ENCODE results near the gene NCBP2L.

Gene NCBP2L

GRCh38 chrX:107733686-107734085 is 43.8 kb upstream of the NCBP2L start:
- H3K9me2 ChIP-seq (replicated peaks; ENCODE audit: control insufficient read depth, low read length), result no peaks in the 10 kb centered on the region
- no peak overlapping the region for H3K27ac ChIP-seq (ENCODE audit: low read depth, low read length)
- H3K27me3 ChIP-seq (ENCODE audit: control insufficient read depth, low read length), result no peaks in the 10 kb centered on the region
- H3K4me3 ChIP-seq (ENCODE audit: low read length), result no peak overlapping the region
- no peaks in the 10 kb centered on the region for H4K20me1 ChIP-seq (ENCODE audit: control insufficient read depth, insufficient read depth, low read depth, low read length)
- H3K4me2 ChIP-seq (ENCODE audit: low read length), result no peak overlapping the region
- H3K79me2 ChIP-seq (ENCODE audit: control insufficient read depth, low read length), result no peaks in the 10 kb centered on the region
- H3F3A ChIP-seq (ENCODE audit: control insufficient read depth, insufficient read depth), result no peaks in the 10 kb centered on the region
- H3K36me3 ChIP-seq (ENCODE audit: control insufficient read depth, low read length), result no peaks in the 10 kb centered on the region
- peaks cover 14% of the 10 kb centered on the region for H3K4me1 ChIP-seq (ENCODE audit: control insufficient read depth, low read length)
- no peaks in the 10 kb centered on the region for H3K9me3 ChIP-seq (ENCODE audit: control insufficient read depth, insufficient read depth, low read length)
- no peak for TF ChIP-seq EZH2phosphoT487 (IDR thresholded peaks at IDR 0.05; ENCODE audit: borderline replicate concordance, low read length)
- TF ChIP-seq, protein P1, sequence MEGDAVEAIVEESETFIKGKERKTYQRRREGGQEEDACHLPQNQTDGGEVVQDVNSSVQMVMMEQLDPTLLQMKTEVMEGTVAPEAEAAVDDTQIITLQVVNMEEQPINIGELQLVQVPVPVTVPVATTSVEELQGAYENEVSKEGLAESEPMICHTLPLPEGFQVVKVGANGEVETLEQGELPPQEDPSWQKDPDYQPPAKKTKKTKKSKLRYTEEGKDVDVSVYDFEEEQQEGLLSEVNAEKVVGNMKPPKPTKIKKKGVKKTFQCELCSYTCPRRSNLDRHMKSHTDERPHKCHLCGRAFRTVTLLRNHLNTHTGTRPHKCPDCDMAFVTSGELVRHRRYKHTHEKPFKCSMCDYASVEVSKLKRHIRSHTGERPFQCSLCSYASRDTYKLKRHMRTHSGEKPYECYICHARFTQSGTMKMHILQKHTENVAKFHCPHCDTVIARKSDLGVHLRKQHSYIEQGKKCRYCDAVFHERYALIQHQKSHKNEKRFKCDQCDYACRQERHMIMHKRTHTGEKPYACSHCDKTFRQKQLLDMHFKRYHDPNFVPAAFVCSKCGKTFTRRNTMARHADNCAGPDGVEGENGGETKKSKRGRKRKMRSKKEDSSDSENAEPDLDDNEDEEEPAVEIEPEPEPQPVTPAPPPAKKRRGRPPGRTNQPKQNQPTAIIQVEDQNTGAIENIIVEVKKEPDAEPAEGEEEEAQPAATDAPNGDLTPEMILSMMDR (IDR thresholded peaks at IDR 0.05; ENCODE audit: low read depth, low read length, poor library complexity, severe bottlenecking), result no peak

DNA sequence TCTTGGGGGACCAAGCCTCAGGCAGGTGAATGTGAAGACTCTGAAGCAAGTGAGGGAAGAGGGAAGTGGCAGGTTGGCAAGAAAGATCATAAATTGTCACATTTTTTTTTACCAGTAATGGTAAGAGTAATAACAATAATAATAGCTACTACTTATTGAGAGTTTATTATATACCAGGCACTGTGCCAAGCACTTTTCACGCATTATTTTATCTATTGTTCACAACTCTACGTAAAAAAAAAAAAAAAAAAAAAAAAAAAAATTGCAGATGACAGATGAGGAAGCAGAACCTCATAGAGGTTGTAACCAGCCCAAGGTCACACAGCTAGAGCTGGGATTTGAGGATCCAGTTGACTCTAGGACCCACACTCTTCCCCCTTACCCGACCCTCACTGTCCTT is 42.9 kb upstream of the NCBP2L start:
- Histone ChIP-seq H3K79me2 (ENCODE audit: control insufficient read depth, low read length) (no peaks in the 10 kb centered on the region), H3K4me2 (ENCODE audit: low read length) (no peak overlapping the region), H3F3A (ENCODE audit: control insufficient read depth, insufficient read depth) (no peaks in the 10 kb centered on the region), H3K9me3 (ENCODE audit: control insufficient read depth, insufficient read depth, low read length) (no peaks in the 10 kb centered on the region), H3K36me3 (ENCODE audit: control insufficient read depth, low read length) (no peaks in the 10 kb centered on the region), H4K20me1 (ENCODE audit: control insufficient read depth, insufficient read depth, low read depth, low read length) (no peaks in the 10 kb centered on the region), H3K4me1 (ENCODE audit: control insufficient read depth, low read length) (peaks cover 14% of the 10 kb centered on the region), H3K27me3 (ENCODE audit: control insufficient read depth, low read length) (no peaks in the 10 kb centered on the region), H3K9me2 (replicated peaks; ENCODE audit: control insufficient read depth, low read length) (no peaks in the 10 kb centered on the region), H3K4me3 (ENCODE audit: low read length) (no peak overlapping the region), H3K27ac (ENCODE audit: low read depth, low read length) (no peak overlapping the region)
- no peak for TF ChIP-seq EZH2phosphoT487 (IDR thresholded peaks at IDR 0.05; ENCODE audit: borderline replicate concordance, low read length)
- TF ChIP-seq, protein P1 (IDR thresholded peaks at IDR 0.05; ENCODE audit: low read depth, low read length, poor library complexity, severe bottlenecking), result no peak

DNA sequence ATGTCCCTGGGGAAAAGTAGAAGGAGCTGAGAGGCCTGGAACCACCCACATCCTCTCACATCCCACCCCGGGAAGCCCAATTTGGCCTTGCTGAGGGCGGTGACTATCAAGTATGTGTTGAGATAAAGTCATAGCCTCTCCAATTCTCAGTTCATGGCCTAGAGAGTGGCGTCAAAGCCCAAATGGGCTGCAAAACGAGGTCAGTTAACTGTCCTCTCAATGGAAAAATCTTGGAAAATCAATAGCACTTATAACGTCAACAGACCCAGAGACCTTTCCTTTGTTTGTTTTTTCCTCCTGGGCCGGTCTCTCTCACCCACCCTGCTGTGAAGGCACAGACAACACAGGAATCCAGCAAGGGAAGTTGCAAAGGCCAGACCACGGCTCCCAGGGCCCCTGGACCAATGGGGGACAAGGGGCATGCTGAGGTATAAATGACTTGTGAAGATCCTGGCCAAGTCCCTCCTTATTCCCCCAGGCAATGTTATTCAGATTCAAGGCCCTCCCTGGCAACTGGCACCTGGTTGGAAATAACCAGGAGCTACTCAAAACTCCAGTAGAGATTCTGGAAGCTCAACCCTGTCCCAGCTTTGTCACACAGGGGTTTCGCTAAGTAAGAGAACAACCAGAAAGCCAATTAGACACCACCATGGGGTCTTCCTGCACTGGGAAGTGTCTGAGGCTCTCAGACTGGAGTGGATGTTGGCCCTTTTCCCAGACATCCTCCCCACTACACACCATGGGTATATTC is 40.6 kb upstream of the NCBP2L start:
- Histone ChIP-seq H3F3A (ENCODE audit: control insufficient read depth, insufficient read depth) (no peaks in the 10 kb centered on the region), H3K9me2 (replicated peaks; ENCODE audit: control insufficient read depth, low read length) (no peaks in the 10 kb centered on the region), H3K4me3 (ENCODE audit: low read length) (no peak overlapping the region), H4K20me1 (ENCODE audit: control insufficient read depth, insufficient read depth, low read depth, low read length) (no peaks in the 10 kb centered on the region), H3K4me2 (ENCODE audit: low read length) (no peak overlapping the region), H3K9me3 (ENCODE audit: control insufficient read depth, insufficient read depth, low read length) (no peaks in the 10 kb centered on the region), H3K36me3 (ENCODE audit: control insufficient read depth, low read length) (no peaks in the 10 kb centered on the region), H3K79me2 (ENCODE audit: control insufficient read depth, low read length) (no peaks in the 10 kb centered on the region), H3K27ac (ENCODE audit: low read depth, low read length) (no peak overlapping the region), H3K27me3 (ENCODE audit: control insufficient read depth, low read length) (no peaks in the 10 kb centered on the region), H3K4me1 (ENCODE audit: control insufficient read depth, low read length) (peaks cover 16% of the 10 kb centered on the region)
- no peak for TF ChIP-seq EZH2phosphoT487 (IDR thresholded peaks at IDR 0.05; ENCODE audit: borderline replicate concordance, low read length)
- TF ChIP-seq, protein P1 (IDR thresholded peaks at IDR 0.05; ENCODE audit: low read depth, low read length, poor library complexity, severe bottlenecking), result no peak
